Measurements from ENCODE around the gene DDC.

The DDC gene

GRCh38 chr7:50598460-50599343, 33.5 kb upstream of the DDC start:
- Histone ChIP-seq H3K9ac (no peak overlapping the region), H4K20me1 (no peaks in the 10 kb centered on the region), H3K4me2 (no peak overlapping the region), H3K36me3 (peaks cover 94% of the 10 kb centered on the region), H3K27ac (no peak overlapping the region), H3K9me3 (no peaks in the 10 kb centered on the region), H3K27me3 (no peaks in the 10 kb centered on the region), H3K4me1 (no peaks in the 10 kb centered on the region), H3K4me3 (no peak overlapping the region)
- TF ChIP-seq Cebpa-rat (IDR thresholded peaks at IDR 0.05) = no peak

GRCh38 chr7:50596484-50596883, 31.3 kb upstream of the DDC start:
- H3K4me1 ChIP-seq = peaks cover 8% of the 10 kb centered on the region
- H3K27ac ChIP-seq = no peak overlapping the region
- no peak overlapping the region for H3K9ac ChIP-seq
- no peaks in the 10 kb centered on the region for H3K27me3 ChIP-seq
- no peaks in the 10 kb centered on the region for H4K20me1 ChIP-seq
- H3K9me3 ChIP-seq = no peaks in the 10 kb centered on the region
- TF ChIP-seq Cebpa-rat (IDR thresholded peaks at IDR 0.05) = no peak
- no peak overlapping the region for H3K4me3 ChIP-seq
- no peak overlapping the region for H3K4me2 ChIP-seq
- H3K36me3 ChIP-seq = peaks cover 95% of the 10 kb centered on the region

GRCh38 chr7:50595491-50596102, 30.4 kb upstream of the DDC start:
- no peaks in the 10 kb centered on the region for H4K20me1 ChIP-seq
- no peak for TF ChIP-seq Cebpa-rat (IDR thresholded peaks at IDR 0.05)
- peaks cover 13% of the 10 kb centered on the region for H3K4me1 ChIP-seq

GRCh38 chr7:50594734-50595485, 29.7 kb upstream of the DDC start:
- Histone ChIP-seq H3K27ac (no peak overlapping the region), H3K36me3 (peaks cover 88% of the 10 kb centered on the region), H3K9me3 (no peaks in the 10 kb centered on the region), H3K27me3 (no peaks in the 10 kb centered on the region), H3K4me1 (peaks cover 13% of the 10 kb centered on the region), H4K20me1 (no peaks in the 10 kb centered on the region), H3K4me2 (no peak overlapping the region), H3K4me3 (no peak overlapping the region), H3K9ac (no peak overlapping the region)
- TF ChIP-seq Cebpa-rat (IDR thresholded peaks at IDR 0.05) = no peak

More at GRCh38 chr7:50595491-50596102, 30.4 kb upstream of the DDC start:
- no peaks in the 10 kb centered on the region for H3K27me3 ChIP-seq
- H3K36me3 ChIP-seq = peaks cover 95% of the 10 kb centered on the region
- H3K9me3 ChIP-seq = no peaks in the 10 kb centered on the region
- H3K4me2 ChIP-seq = no peak overlapping the region
- no peak overlapping the region for H3K4me3 ChIP-seq
- H3K27ac ChIP-seq = no peak overlapping the region
- no peak overlapping the region for H3K9ac ChIP-seq

- H4K20me1 ChIP-seq = no peaks in the 10 kb centered on the region
- peaks cover 13% of the 10 kb centered on the region for H3K4me1 ChIP-seq
- H3K9ac ChIP-seq = no peak overlapping the region
- no peaks in the 10 kb centered on the region for H3K27me3 ChIP-seq
- no peak overlapping the region for H3K4me3 ChIP-seq
- no peak overlapping the region for H3K27ac ChIP-seq
- H3K9me3 ChIP-seq = no peaks in the 10 kb centered on the region
- peaks cover 81% of the 10 kb centered on the region for H3K36me3 ChIP-seq
- no peak overlapping the region for H3K4me2 ChIP-seq
- TF ChIP-seq Cebpa-rat (IDR thresholded peaks at IDR 0.05) = no peak
These were observed 28.9 kb upstream of the DDC start for GRCh38 chr7:50594136-50594535.

- Histone ChIP-seq H3K4me2 (no peak overlapping the region), H3K27me3 (no peaks in the 10 kb centered on the region), H3K27ac (no peak overlapping the region), H3K9me3 (no peaks in the 10 kb centered on the region), H3K4me1 (peaks cover 13% of the 10 kb centered on the region), H3K36me3 (peaks cover 69% of the 10 kb centered on the region), H3K4me3 (no peak overlapping the region), H3K9ac (no peak overlapping the region), H4K20me1 (no peaks in the 10 kb centered on the region)
- TF ChIP-seq Cebpa-rat (IDR thresholded peaks at IDR 0.05) = no peak
These were observed 27.7 kb upstream of the DDC start for GRCh38 chr7:50592940-50593339.

GRCh38 chr7:50591480-50592438, 26.6 kb upstream of the DDC start:
- H3K4me2 ChIP-seq = peak overlapping the region; percentile 49
- no peaks in the 10 kb centered on the region for H3K27me3 ChIP-seq
- no peaks in the 10 kb centered on the region for H3K9me3 ChIP-seq
- H3K4me3 ChIP-seq = no peak overlapping the region
- peaks cover 57% of the 10 kb centered on the region for H3K36me3 ChIP-seq
- H4K20me1 ChIP-seq = no peaks in the 10 kb centered on the region
- no peak overlapping the region; the same call in 1 of the 2 replicates for H3K27ac ChIP-seq
- peaks cover 13% of the 10 kb centered on the region for H3K4me1 ChIP-seq
- no peak for TF ChIP-seq Cebpa-rat (IDR thresholded peaks at IDR 0.05)
- H3K9ac ChIP-seq = no peak overlapping the region

- no peak overlapping the region for H3K9ac ChIP-seq
- H3K36me3 ChIP-seq = peaks cover 53% of the 10 kb centered on the region
- H3K9me3 ChIP-seq = no peaks in the 10 kb centered on the region
- no peak overlapping the region for H3K4me3 ChIP-seq
- H3K4me1 ChIP-seq = peaks cover 13% of the 10 kb centered on the region
- no peak for TF ChIP-seq Cebpa-rat (IDR thresholded peaks at IDR 0.05)
- no peak overlapping the region; the same call in 1 of the 2 replicates for H3K27ac ChIP-seq
- H3K4me2 ChIP-seq = peak overlapping the region; percentile 49
- H3K27me3 ChIP-seq = no peaks in the 10 kb centered on the region
- H4K20me1 ChIP-seq = no peaks in the 10 kb centered on the region
These were observed 25.9 kb upstream of the DDC start for GRCh38 chr7:50591098-50591479.

- Histone ChIP-seq H3K4me1 (peaks cover 13% of the 10 kb centered on the region), H3K4me3 (no peak overlapping the region), H3K9ac (no peak overlapping the region), H3K27ac (no peak overlapping the region), H4K20me1 (no peaks in the 10 kb centered on the region), H3K9me3 (no peaks in the 10 kb centered on the region), H3K4me2 (no peak overlapping the region), H3K36me3 (peaks cover 47% of the 10 kb centered on the region), H3K27me3 (no peaks in the 10 kb centered on the region)
- no peak for TF ChIP-seq Cebpa-rat (IDR thresholded peaks at IDR 0.05)
These were observed 25.3 kb upstream of the DDC start for GRCh38 chr7:50590535-50590934.
